ENCODE data around the gene PRADC1. TPM values are rescaled to one million over a fixed set of nuclear protein-coding genes. Genes with fewer than 3 reads are reported as not detected.

Gene PRADC1
- total and polyA plus RNA-seq, 2 donors (not counting 3 experiments of a cell fraction or from before 2014, with no cell fraction given) = 19.6 to 32.7 TPM

- no peak overlapping the region for H3K4me2 ChIP-seq (ENCODE audit: insufficient read depth, low read length)
- H3K36me3 ChIP-seq (ENCODE audit: control insufficient read depth in 2 of 2, extremely low read depth in 1 of 2, insufficient read depth in 2 of 2, low read length in 2 of 2) = peaks cover 2 to 13% of the 10 kb centered on the region in 2 experiments
- no peak for FAIRE-seq
- DNase-seq (ENCODE audit: low read depth, low spot score) = no peak
- no peaks in the 10 kb centered on the region for H3K79me2 ChIP-seq (ENCODE audit: control insufficient read depth, insufficient read depth, low read length)
- intact Hi-C loops (cut with micrococcal nuclease) (no loop called here), dilution Hi-C loops (cut with MboI; ENCODE audit: extremely low pct_ligation_motif_present, low sequenced_read_pairs) (no loop called here)
- H3K9me1 ChIP-seq (replicated peaks; ENCODE audit: control insufficient read depth, extremely low read depth, insufficient read depth, low read length) = no peaks in the 10 kb centered on the region
- H3K27me3 ChIP-seq (ENCODE audit: control insufficient read depth in 2 of 2, insufficient read depth in 2 of 2, low read length in 2 of 2) = no peaks in the 10 kb centered on the region
- H3K9me3 ChIP-seq (replicated peaks; ENCODE audit: control insufficient read depth, insufficient read depth, low read length) = no peaks in the 10 kb centered on the region
- H2AFZ ChIP-seq (ENCODE audit: low read depth, low read length) = no peak overlapping the region
- H3K4me3 ChIP-seq (replicated peaks in 1 of 3; ENCODE audit: insufficient read depth in 1 of 3, low read depth in 1 of 3, low read length in 3 of 3) = no peak overlapping the region
- no peak overlapping the region for H3K27ac ChIP-seq (ENCODE audit: insufficient read depth, low read depth, low read length)
- TF ChIP-seq, protein P1, sequence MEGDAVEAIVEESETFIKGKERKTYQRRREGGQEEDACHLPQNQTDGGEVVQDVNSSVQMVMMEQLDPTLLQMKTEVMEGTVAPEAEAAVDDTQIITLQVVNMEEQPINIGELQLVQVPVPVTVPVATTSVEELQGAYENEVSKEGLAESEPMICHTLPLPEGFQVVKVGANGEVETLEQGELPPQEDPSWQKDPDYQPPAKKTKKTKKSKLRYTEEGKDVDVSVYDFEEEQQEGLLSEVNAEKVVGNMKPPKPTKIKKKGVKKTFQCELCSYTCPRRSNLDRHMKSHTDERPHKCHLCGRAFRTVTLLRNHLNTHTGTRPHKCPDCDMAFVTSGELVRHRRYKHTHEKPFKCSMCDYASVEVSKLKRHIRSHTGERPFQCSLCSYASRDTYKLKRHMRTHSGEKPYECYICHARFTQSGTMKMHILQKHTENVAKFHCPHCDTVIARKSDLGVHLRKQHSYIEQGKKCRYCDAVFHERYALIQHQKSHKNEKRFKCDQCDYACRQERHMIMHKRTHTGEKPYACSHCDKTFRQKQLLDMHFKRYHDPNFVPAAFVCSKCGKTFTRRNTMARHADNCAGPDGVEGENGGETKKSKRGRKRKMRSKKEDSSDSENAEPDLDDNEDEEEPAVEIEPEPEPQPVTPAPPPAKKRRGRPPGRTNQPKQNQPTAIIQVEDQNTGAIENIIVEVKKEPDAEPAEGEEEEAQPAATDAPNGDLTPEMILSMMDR (IDR thresholded peaks at IDR 0.05; ENCODE audit: extremely low read depth in 1 of 2, insufficient read depth in 1 of 2, low read depth in 1 of 2, low read length in 2 of 2) = no peak
- TF ChIP-seq GATA2 (IDR thresholded peaks at IDR 0.05; ENCODE audit: insufficient read depth, insufficient read length, low read depth, low read length) = no peak
- POLR2A ChIA-PET = no interaction called here
- no TSS peak for BruUV-seq (replicated peaks)
- H4K20me1 ChIP-seq (replicated peaks; ENCODE audit: control insufficient read depth, extremely low read depth, insufficient read depth, low read length) = no peaks in the 10 kb centered on the region
- no peaks in the 10 kb centered on the region for H3K4me1 ChIP-seq (ENCODE audit: control insufficient read depth, extremely low read depth, insufficient read depth, low read length)
- CTCF ChIA-PET = interaction anchor here (2.8 kb wide), 1 partner anchor 11 kb away, joined by 10 read pairs; no protein-coding TSS in a partner anchor
- H3K9ac ChIP-seq (replicated peaks; ENCODE audit: extremely low read depth, insufficient read depth, low read length) = no peak overlapping the region
Measured at GRCh38 chr2:73223821-73224220, 9.2 kb downstream of the PRADC1 start.

DNA sequence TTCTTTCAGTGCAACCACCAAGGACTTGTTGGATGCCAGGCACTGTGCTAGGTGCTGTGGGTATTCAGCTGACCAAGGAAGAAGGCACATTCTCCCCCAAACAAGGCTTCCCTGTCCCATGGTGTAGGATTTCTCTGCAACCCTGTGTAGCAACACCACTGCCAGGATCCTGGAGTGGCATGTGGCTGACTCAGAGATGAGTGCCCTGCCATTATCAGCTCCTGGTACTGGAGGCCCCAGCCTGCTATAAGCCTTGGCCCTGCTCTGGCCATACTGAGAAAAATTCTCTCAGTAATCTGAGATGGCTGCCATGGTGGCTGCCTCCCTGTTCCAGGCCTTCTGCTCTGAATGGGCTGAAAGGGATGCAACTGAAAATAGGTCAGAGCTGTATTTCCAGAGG, 14.7 kb downstream of the PRADC1 start:
- no TSS peak for BruUV-seq (replicated peaks)
- no peaks in the 10 kb centered on the region for H4K20me1 ChIP-seq (replicated peaks; ENCODE audit: control insufficient read depth, extremely low read depth, insufficient read depth, low read length)
- no peak overlapping the region for H3K27ac ChIP-seq (ENCODE audit: insufficient read depth, low read depth, low read length)
- H3K36me3 ChIP-seq (ENCODE audit: control insufficient read depth in 2 of 2, extremely low read depth in 1 of 2, insufficient read depth in 2 of 2, low read length in 2 of 2) = peaks cover 2 to 6% of the 10 kb centered on the region in 2 experiments
- no peaks in the 10 kb centered on the region for H3K9me1 ChIP-seq (replicated peaks; ENCODE audit: control insufficient read depth, extremely low read depth, insufficient read depth, low read length)
- no peak for FAIRE-seq
- dilution Hi-C loops (cut with MboI; ENCODE audit: extremely low pct_ligation_motif_present, low sequenced_read_pairs) (no loop called here), intact Hi-C loops (cut with micrococcal nuclease) (no loop called here)
- no peak overlapping the region for H2AFZ ChIP-seq (ENCODE audit: low read depth, low read length)
- ChIA-PET POLR2A (no interaction called here), CTCF (no interaction called here)
- peaks cover 9% of the 10 kb centered on the region for H3K4me1 ChIP-seq (ENCODE audit: control insufficient read depth, extremely low read depth, insufficient read depth, low read length)
- DNase-seq (ENCODE audit: low read depth, low spot score) = no peak
- H3K9ac ChIP-seq (replicated peaks; ENCODE audit: extremely low read depth, insufficient read depth, low read length) = no peak overlapping the region
- no peak overlapping the region for H3K4me2 ChIP-seq (ENCODE audit: insufficient read depth, low read length)
- TF ChIP-seq, protein P2, sequence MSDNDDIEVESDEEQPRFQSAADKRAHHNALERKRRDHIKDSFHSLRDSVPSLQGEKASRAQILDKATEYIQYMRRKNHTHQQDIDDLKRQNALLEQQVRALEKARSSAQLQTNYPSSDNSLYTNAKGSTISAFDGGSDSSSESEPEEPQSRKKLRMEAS (IDR thresholded peaks at IDR 0.05; ENCODE audit: insufficient read depth, insufficient read length) = no peak
- no peak for TF ChIP-seq POLR2AphosphoS5 (IDR thresholded peaks at IDR 0.05; ENCODE audit: insufficient read depth, low read depth, low read length)
- TF ChIP-seq FOS (IDR thresholded peaks at IDR 0.05; ENCODE audit: borderline replicate concordance, insufficient read depth, low read length) = no peak
- no peak for TF ChIP-seq POLR2A (IDR thresholded peaks at IDR 0.05; ENCODE audit: low read depth, low read length)
- TF ChIP-seq GATA2 (IDR thresholded peaks at IDR 0.05; ENCODE audit: insufficient read depth, insufficient read length, low read depth, low read length) = no peak
- TF ChIP-seq, protein P1 (IDR thresholded peaks at IDR 0.05; ENCODE audit: extremely low read depth in 1 of 2, insufficient read depth in 1 of 2, low read depth in 1 of 2, low read length in 2 of 2) = no peak
- TF ChIP-seq EZH2 (IDR thresholded peaks at IDR 0.05; ENCODE audit: borderline replicate concordance, low read depth, low read length, severe bottlenecking) = no peak
- no peak for TF ChIP-seq JUN (IDR thresholded peaks at IDR 0.05; ENCODE audit: borderline replicate concordance, insufficient read depth, insufficient read length, low read depth)
- no peak for TF ChIP-seq MYC (IDR thresholded peaks at IDR 0.05; ENCODE audit: low read depth, low read length)
- H3K4me3 ChIP-seq (replicated peaks in 1 of 3; ENCODE audit: insufficient read depth in 1 of 3, low read depth in 1 of 3, low read length in 3 of 3) = no peak overlapping the region
- H3K79me2 ChIP-seq (ENCODE audit: control insufficient read depth, insufficient read depth, low read length) = peaks cover 16% of the 10 kb centered on the region
- no peaks in the 10 kb centered on the region for H3K27me3 ChIP-seq (ENCODE audit: control insufficient read depth in 2 of 2, insufficient read depth in 2 of 2, low read length in 2 of 2)
- no peaks in the 10 kb centered on the region for H3K9me3 ChIP-seq (replicated peaks; ENCODE audit: control insufficient read depth, insufficient read depth, low read length)
